Fibroblast of lung (primary cell): ENCODE results near the gene NTSR1. TPM values are rescaled to one million over a fixed set of nuclear protein-coding genes. Genes with fewer than 3 reads are reported as not detected.

Experiments
- DNase-seq, 2 donors: peaks; one replicate each; pipeline versions ENCODE4 v3.0.0 to v3.0.0-alpha.2; 2010; ENCODE audit warnings: low read depth in 2 of 2
- H2AFZ ChIP-seq: 2 replicates; pipeline ENCODE4 v1.5.1; 2012; ENCODE audit warnings: low read length, control low read depth, inconsistent platforms
- H3K27ac ChIP-seq: 2 replicates; pipeline ENCODE4 v1.5.1; 2011; ENCODE audit warnings: low read length, control low read depth; ENCODE audit not compliant: insufficient read depth
- H3K27me3 ChIP-seq: 2 replicates; pipeline ENCODE4 v1.5.1; 2011; ENCODE audit warnings: mild to moderate bottlenecking, low read length; ENCODE audit not compliant: control insufficient read depth, insufficient read depth
- H3K36me3 ChIP-seq: 2 replicates; pipeline ENCODE4 v1.5.1; 2011; ENCODE audit warnings: low read length; ENCODE audit not compliant: control insufficient read depth, insufficient read depth
- H3K4me1 ChIP-seq: 2 replicates; pipeline ENCODE4 v1.5.1; 2011; ENCODE audit warnings: low read length; ENCODE audit not compliant: control insufficient read depth, insufficient read depth; ENCODE audit errors: extremely low read depth
- H3K4me2 ChIP-seq: 2 replicates; pipeline ENCODE4 v1.5.1; 2011; ENCODE audit warnings: low read length, control low read depth; ENCODE audit not compliant: insufficient read depth; ENCODE audit errors: extremely low read depth
- H3K4me3 ChIP-seq, 4 experiments: fragments of 200-600 bp in 1 of 4; sonication (generic) in 1 of 4; replicated peaks in 1 of 4; 2 replicates each; pipeline ENCODE4 v1.5.1; 2011 to 2016; ENCODE audit warnings: low read length in 4 of 4, low read depth in 3 of 4, mild to moderate bottlenecking in 3 of 4, control low read depth in 2 of 4, inconsistent platforms in 1 of 4, mixed read lengths in 1 of 4; ENCODE audit not compliant: insufficient read depth in 1 of 4; ENCODE audit errors: control extremely low read depth in 1 of 4
- H3K79me2 ChIP-seq: 2 replicates; pipeline ENCODE4 v1.5.1; 2012; ENCODE audit warnings: mild to moderate bottlenecking, low read length, inconsistent platforms; ENCODE audit not compliant: control insufficient read depth, insufficient read depth
- H3K9ac ChIP-seq: 2 replicates; pipeline ENCODE4 v1.5.1; 2011; ENCODE audit warnings: mild to moderate bottlenecking, low read length, control low read depth; ENCODE audit not compliant: insufficient read depth
- H3K9me3 ChIP-seq: 2 replicates; pipeline ENCODE4 v1.5.1; 2012; ENCODE audit warnings: low read depth, low read length; ENCODE audit not compliant: control insufficient read depth, insufficient read depth
- H4K20me1 ChIP-seq: 2 replicates; pipeline ENCODE4 v1.5.1; 2011; ENCODE audit warnings: low read length; ENCODE audit not compliant: control insufficient read depth, insufficient read depth; ENCODE audit errors: extremely low read depth
- CTCF ChIP-seq, 2 donors: IDR thresholded peaks in 1 of 2; conservative IDR thresholded peaks in 1 of 2; 1 replicate in 1 of 2; 2 replicates in 1 of 2; pipeline ENCODE4 v1.5.1; 2011 to 2012; ENCODE audit warnings: low read length in 2 of 2, control low read depth in 1 of 2, inconsistent platforms in 1 of 2, low read depth in 1 of 2, mild to moderate bottlenecking in 1 of 2
- EZH2 ChIP-seq: IDR thresholded peaks from 2 replicates; pipeline ENCODE4 v1.5.1; 2012; ENCODE audit warnings: low read length, control low read depth, mild to moderate bottlenecking; ENCODE audit errors: missing control alignments
- polyA plus RNA-seq, 2 donors: library from polyadenylated mRNA; depleted of rRNA in 1 of 2; stranded (reverse) in 1 of 2; unstranded in 1 of 2; fragments of >200 nt; gene quantifications; 2 replicates each; pipeline ENCODE4 v1.2.1, GENCODE V29; 2011 to 2012; ENCODE audit warnings: missing spikeins in 1 of 2
- total RNA-seq: library from RNA; depleted of rRNA; stranded (reverse); fragments of >200 nt; gene quantifications from 2 replicates; pipeline ENCODE4 v1.2.1, GENCODE V29; 2014

NTSR1 gene
- total and polyA plus RNA-seq, 2 donors (not counting 1 experiment from before 2014, with no cell fraction given) = 0.05 to 0.33 TPM

DNA sequence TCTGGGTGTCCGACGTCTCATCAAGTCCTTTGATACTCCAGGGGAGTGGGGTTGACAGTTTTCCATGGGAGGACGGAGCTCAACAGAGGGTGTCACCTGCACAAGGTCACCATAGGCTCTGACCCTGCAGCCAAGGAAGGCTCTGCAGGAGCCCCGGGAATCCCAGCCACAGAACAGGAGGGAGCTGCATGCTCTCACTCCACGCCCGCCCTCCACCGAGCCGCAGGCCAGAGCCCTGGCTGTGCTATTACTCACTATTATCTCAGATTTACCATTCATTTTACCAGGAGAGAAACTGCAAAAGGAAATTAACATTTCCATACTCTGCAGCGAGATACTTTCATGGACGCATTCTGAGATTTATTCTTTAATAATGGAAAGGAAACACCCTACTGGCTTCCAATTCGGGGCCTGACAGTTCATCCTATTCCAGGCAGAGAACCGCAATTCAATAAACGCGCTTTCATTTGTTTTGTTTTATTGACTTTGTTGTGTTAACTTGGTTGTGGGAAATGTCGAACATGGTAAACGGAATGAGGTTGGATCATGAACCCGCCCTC lies 18.3 kb upstream of the NTSR1 start:
- no peak for DNase-seq
- Histone ChIP-seq H3K27me3 (peaks cover 10% of the 10 kb centered on the region), H3K4me3 (no peak overlapping the region), H3K36me3 (no peaks in the 10 kb centered on the region), H2AFZ (no peak overlapping the region), H3K4me1 (no peaks in the 10 kb centered on the region), H3K9ac (no peak overlapping the region), H3K27ac (no peak overlapping the region), H4K20me1 (no peaks in the 10 kb centered on the region), H3K9me3 (no peaks in the 10 kb centered on the region), H3K79me2 (no peaks in the 10 kb centered on the region), H3K4me2 (no peak overlapping the region)
- no peak for TF ChIP-seq CTCF (conservative IDR thresholded peaks at IDR 0.05 in 1 of 2, IDR thresholded peaks at IDR 0.05 in 1 of 2; ENCODE audit: low read depth in 1 of 2, low read length in 2 of 2)
- TF ChIP-seq EZH2 = no peak

DNA sequence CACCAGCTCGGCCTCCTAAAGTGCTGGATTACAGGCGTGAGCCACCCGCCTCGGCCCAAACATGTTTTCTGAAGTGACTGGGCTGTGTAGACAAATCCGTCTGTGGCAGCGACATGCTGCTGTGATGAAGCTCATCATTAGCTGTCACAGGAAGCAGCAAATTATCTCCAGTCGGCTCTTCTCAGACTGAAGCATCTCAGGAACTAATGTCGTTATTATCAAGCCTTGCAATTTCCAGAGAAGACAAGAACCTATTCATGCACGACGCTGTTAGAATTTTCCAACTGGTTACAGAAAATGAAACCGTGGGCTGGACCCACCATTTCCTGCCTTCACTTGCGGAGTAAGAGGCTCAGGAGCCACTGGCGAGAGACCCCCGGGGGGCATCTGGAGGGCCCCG lies 17.1 kb upstream of the NTSR1 start:
- no peaks in the 10 kb centered on the region for H3K9me3 ChIP-seq
- H3K27me3 ChIP-seq = peaks cover 7% of the 10 kb centered on the region
- no peak overlapping the region for H3K9ac ChIP-seq
- no peak overlapping the region for H3K4me3 ChIP-seq
- no peaks in the 10 kb centered on the region for H3K79me2 ChIP-seq
- no peak overlapping the region for H3K4me2 ChIP-seq
- no peak overlapping the region for H2AFZ ChIP-seq
- no peaks in the 10 kb centered on the region for H3K36me3 ChIP-seq
- no peak for DNase-seq
- H4K20me1 ChIP-seq = no peaks in the 10 kb centered on the region
- no peaks in the 10 kb centered on the region for H3K4me1 ChIP-seq
- TF ChIP-seq EZH2 = no peak
- TF ChIP-seq CTCF (conservative IDR thresholded peaks at IDR 0.05 in 1 of 2, IDR thresholded peaks at IDR 0.05 in 1 of 2; ENCODE audit: low read depth in 1 of 2, low read length in 2 of 2) = no peak
- no peak overlapping the region for H3K27ac ChIP-seq

DNA sequence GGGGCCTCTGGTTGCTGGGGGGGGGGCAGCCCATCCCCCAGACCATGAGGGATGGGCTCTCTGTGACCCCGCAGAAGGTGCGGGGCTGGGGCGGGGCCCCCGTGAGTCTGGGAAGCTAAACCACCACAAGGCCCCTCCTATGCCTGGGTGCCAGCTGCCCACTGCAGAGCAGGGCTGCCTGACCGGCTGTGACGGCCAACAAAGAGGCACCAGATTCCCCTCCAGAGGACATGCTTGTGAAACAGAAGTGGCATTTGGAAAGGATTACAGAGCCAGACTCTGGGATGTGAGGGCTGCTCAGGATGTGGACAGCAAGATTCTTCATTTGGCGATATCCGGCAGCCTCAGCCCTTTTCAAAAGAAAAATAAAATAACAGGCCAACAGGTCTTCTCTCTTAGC lies 16.5 kb upstream of the NTSR1 start:
- no peak for DNase-seq

More for the DNA sequence above, 16.5 kb upstream of the NTSR1 start:
- Histone ChIP-seq H4K20me1 (no peaks in the 10 kb centered on the region), H2AFZ (no peak overlapping the region), H3K27me3 (peaks cover 7% of the 10 kb centered on the region), H3K27ac (no peak overlapping the region), H3K4me3 (no peak overlapping the region), H3K36me3 (no peaks in the 10 kb centered on the region), H3K9ac (no peak overlapping the region), H3K9me3 (no peaks in the 10 kb centered on the region), H3K79me2 (no peaks in the 10 kb centered on the region), H3K4me1 (no peaks in the 10 kb centered on the region), H3K4me2 (no peak overlapping the region)
- TF ChIP-seq CTCF (conservative IDR thresholded peaks at IDR 0.05 in 1 of 2, IDR thresholded peaks at IDR 0.05 in 1 of 2; ENCODE audit: low read depth in 1 of 2, low read length in 2 of 2) = no peak
- no peak for TF ChIP-seq EZH2
